IPS-NIHi11 (cell line): ENCODE results near the gene UGCG.
"Not testable (repeated sequence)": the region's sequence is repeated elsewhere in the genome, so short reads cannot be mapped to it uniquely, and the experiment has no call there.

Experiments used
- DNase-seq: peaks from one replicate; pipeline ENCODE4 v3.0.0; 2012; ENCODE audit warnings: mixed read lengths, low spot score

Gene UGCG

GRCh38 chr9:111890867-111891266, 5.7 kb upstream of the UGCG start:
- not testable (repeated sequence) for DNase-seq

- no peak for DNase-seq
Observed at GRCh38 chr9:111891910-111892499, 4.6 kb upstream of the UGCG start.

- peak; percentile 91 for DNase-seq
Observed at GRCh38 chr9:111896942-111897600, 457 bp downstream of the UGCG start.

- DNase-seq, result no peak
Observed at GRCh38 chr9:111897601-111898137, 1.1 kb downstream of the UGCG start.

GRCh38 chr9:111898331-111899096, 1.9 kb downstream of the UGCG start:
- no peak for DNase-seq

GRCh38 chr9:111900151-111900857, 3.7 kb downstream of the UGCG start:
- no peak for DNase-seq

- DNase-seq, result no peak
Observed at GRCh38 chr9:111900858-111901612, 4.4 kb downstream of the UGCG start.

GRCh38 chr9:111902391-111903139, 6.0 kb downstream of the UGCG start:
- no peak for DNase-seq

GRCh38 chr9:111903535-111903934, 6.9 kb downstream of the UGCG start:
- not testable (repeated sequence) for DNase-seq

GRCh38 chr9:111904026-111904425, 7.4 kb downstream of the UGCG start:
- DNase-seq, result no peak

GRCh38 chr9:111904891-111905291, 8.3 kb downstream of the UGCG start:
- no peak for DNase-seq

- DNase-seq, result no peak
Observed at GRCh38 chr9:111907147-111907546, 10.5 kb downstream of the UGCG start.

- no peak for DNase-seq
Observed at GRCh38 chr9:111909444-111909843, 12.8 kb downstream of the UGCG start.

- DNase-seq, result no peak
Observed at GRCh38 chr9:111910428-111910827, 13.8 kb downstream of the UGCG start.

GRCh38 chr9:111913159-111913558, 16.5 kb downstream of the UGCG start:
- DNase-seq, result no peak

GRCh38 chr9:111914749-111915424, 18.3 kb downstream of the UGCG start:
- DNase-seq, result no peak

- DNase-seq, result no peak
Observed at GRCh38 chr9:111915425-111915758, 18.8 kb downstream of the UGCG start.

- no peak for DNase-seq
Observed at GRCh38 chr9:111916234-111916645, 19.6 kb downstream of the UGCG start.

- no peak for DNase-seq
Observed at GRCh38 chr9:111917201-111917600, 20.6 kb downstream of the UGCG start.

- DNase-seq, result no peak
Observed at GRCh38 chr9:111917980-111918379, 21.4 kb downstream of the UGCG start.
